ENCODE data around the gene PGGHG. TPM values are rescaled to one million over a fixed set of nuclear protein-coding genes. Genes with fewer than 3 reads are reported as not detected.
"Not testable (repeated sequence)": the region's sequence is repeated elsewhere in the genome, so short reads cannot be mapped to it uniquely, and the experiment has no call there.

Gene PGGHG
- total and polyA plus RNA-seq, 12 donors, result 3.3 to 45.3 (median 7.4) TPM

DNA sequence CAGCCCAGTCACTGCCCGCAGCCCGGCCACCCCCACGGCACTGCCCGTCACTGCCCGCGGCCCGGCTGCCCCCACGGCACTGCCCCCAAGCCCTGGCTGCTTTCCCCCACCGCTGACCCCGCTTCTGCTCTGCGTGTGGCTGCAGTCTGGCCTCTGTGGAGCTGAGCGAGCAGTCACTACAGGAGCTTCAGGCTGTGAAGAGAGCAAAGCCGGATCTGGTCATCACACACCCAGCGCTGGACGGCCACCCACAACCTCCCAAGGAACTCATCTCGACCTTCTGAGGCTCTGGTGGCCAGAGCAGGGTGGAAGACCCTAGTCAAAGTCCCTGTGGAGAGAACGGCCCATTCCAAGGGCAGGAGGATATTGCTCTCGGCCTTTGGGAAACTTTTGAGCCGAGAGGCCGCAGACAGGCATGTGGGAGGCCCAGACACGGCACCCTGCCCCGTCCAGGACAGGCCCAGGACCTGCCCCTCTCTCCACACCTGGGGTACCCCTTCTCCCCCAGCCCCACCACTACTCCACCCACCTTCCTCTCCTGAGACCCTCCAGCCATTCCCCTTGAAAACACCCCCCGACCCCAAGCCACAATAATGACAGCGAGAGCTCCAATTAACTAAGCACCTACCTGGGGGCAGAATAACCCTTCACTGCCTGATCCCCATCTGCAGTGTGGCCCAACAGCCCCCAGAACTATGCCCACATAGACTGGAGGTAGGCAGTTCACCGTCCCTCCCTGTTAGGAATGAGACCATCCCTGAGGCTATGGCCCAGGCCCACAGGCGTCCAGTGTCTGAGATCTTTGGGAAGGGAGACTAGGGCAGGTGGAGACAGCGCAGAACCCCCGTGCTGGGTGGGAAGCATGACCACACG, 3.7 kb upstream of the PGGHG start:
- intact Hi-C loops (cut with DNase I), result loop anchor here in 1 of 10 donors (5.0 kb wide), 1 partner anchor 33 kb away; no protein-coding TSS in a partner anchor
- TF ChIP-seq, protein P1, sequence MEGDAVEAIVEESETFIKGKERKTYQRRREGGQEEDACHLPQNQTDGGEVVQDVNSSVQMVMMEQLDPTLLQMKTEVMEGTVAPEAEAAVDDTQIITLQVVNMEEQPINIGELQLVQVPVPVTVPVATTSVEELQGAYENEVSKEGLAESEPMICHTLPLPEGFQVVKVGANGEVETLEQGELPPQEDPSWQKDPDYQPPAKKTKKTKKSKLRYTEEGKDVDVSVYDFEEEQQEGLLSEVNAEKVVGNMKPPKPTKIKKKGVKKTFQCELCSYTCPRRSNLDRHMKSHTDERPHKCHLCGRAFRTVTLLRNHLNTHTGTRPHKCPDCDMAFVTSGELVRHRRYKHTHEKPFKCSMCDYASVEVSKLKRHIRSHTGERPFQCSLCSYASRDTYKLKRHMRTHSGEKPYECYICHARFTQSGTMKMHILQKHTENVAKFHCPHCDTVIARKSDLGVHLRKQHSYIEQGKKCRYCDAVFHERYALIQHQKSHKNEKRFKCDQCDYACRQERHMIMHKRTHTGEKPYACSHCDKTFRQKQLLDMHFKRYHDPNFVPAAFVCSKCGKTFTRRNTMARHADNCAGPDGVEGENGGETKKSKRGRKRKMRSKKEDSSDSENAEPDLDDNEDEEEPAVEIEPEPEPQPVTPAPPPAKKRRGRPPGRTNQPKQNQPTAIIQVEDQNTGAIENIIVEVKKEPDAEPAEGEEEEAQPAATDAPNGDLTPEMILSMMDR (IDR thresholded peaks at IDR 0.05), result no peak
- Histone ChIP-seq H3K36me3 (no peaks in the 10 kb centered on the region), H3K4me3 (no peak overlapping the region), H3K4me1 (peaks cover 3 to 35% (median 18%) of the 10 kb centered on the region in 9 donors), H3K9me3 (no peaks in the 10 kb centered on the region), H3K27ac (no peak overlapping the region), H3K27me3 (peaks cover 16 to 79% (median 69%) of the 10 kb centered on the region in 7 donors)
- ATAC-seq (no peak), DNase-seq (peak in 1 of 2 donors; percentile 2)
- 83 to 88% methylated on average over 29 of the region's 29 CpGs for WGBS, 2 donors

DNA sequence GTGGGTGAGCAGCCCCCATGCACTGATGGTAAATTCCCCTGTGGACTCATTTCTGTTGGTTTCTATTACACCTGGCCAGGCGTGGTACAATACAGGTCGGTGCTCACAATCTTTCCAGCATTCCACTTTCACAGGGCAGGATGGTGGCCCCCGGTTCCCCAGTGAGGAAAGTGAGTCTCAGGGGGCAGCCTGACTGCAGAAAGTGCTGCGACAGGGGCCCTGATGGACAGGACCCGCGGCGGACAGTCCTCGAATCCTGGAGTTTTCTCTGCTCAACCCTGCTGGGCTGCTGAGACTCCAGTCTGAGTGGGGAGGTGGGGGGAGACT, 3.1 kb upstream of the PGGHG start:
- H3K9me3 ChIP-seq, result no peaks in the 10 kb centered on the region
- H3K4me3 ChIP-seq, result no peak overlapping the region
- ATAC-seq (no peak), DNase-seq (peak in 1 of 2 donors; percentile 2)
- H3K27ac ChIP-seq, result no peak overlapping the region
- H3K4me1 ChIP-seq, result peaks cover 3 to 31% (median 19%) of the 10 kb centered on the region in 9 donors
- H3K36me3 ChIP-seq, result peaks cover 0 to 4% (median 0%) of the 10 kb centered on the region in 9 donors
- intact Hi-C loops (cut with DNase I), result loop anchor here in 1 of 10 donors (5.0 kb wide), 1 partner anchor 34 kb away; no protein-coding TSS in a partner anchor
- TF ChIP-seq, protein P1 (IDR thresholded peaks at IDR 0.05), result no peak
- H3K27me3 ChIP-seq, result peaks cover 10 to 73% (median 63%) of the 10 kb centered on the region in 7 donors
- 85 to 91% methylated on average over 8 of the region's 8 CpGs for WGBS, 2 donors

DNA sequence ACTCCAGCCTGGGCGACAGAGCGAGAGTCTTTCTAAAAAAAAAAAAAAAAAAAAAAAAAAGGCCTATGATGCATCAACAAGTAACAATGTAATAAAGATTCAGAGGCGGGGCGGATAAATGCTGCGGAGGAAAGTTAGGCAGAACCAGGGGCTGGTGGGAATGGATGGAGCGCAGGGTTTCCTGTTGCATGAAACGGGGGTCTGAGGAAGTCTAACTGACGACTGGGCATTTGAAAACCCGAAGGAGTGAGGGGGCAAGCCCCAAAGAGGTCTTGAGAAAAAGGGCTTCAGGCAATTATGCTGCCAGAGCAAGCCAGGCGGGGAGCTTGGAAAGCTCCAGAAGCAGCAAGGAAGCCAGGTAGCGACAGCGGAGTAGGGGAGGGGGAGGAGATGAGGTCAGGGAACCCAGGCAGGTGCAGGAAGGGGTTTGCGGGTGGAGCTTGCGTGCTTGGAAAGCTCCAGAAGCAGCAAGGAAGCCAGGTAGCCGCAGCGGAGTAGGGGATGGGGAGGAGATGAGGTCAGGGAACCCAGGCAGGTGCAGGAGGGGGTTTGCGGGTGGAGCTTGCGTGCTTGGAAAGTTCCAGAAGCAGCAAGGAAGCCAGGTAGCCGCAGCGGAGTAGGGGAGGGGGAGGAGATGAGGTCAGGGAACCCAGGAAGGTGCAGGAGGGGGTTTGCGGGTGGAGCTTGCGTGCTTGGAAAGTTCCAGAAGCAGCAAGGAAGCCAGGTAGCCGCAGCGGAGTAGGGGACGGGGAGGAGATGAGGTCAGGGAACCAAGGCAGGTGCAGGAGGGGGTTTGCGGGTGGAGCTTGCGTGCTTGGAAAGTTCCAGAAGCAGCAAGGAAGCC, 1.7 kb upstream of the PGGHG start:
- H3K4me3 ChIP-seq, result peak overlapping the region in 1 of 10 donors; percentile 72
- H3K27me3 ChIP-seq, result peaks cover 0 to 60% (median 49%) of the 10 kb centered on the region in 7 donors

GRCh38 chr11:287821-288477, 977 bp upstream of the PGGHG start:
- intact Hi-C loops (cut with DNase I), result loop anchor here in 1 of 10 donors (5.0 kb wide), 1 partner anchor 36 kb away; no protein-coding TSS in a partner anchor
- DNase-seq (peak; percentile 7 to 26), ATAC-seq (peak in 3 of 8 donors; percentile 6 to 8 (median 6))
- 18 to 25% methylated on average over 41 of the region's 41 CpGs for WGBS, 2 donors
- Histone ChIP-seq H3K27me3 (peaks cover 0 to 52% (median 42%) of the 10 kb centered on the region in 7 donors), H3K9me3 (no peaks in the 10 kb centered on the region), H3K36me3 (peaks cover 0 to 13% (median 0%) of the 10 kb centered on the region in 9 donors), H3K4me1 (peaks cover 3 to 20% (median 18%) of the 10 kb centered on the region in 9 donors), H3K27ac (peak overlapping the region in 7 of 10 donors; percentile 70 to 87 (median 82)), H3K4me3 (peak overlapping the region; percentile 58 to 82 (median 70))
- TF ChIP-seq, protein P1 (IDR thresholded peaks at IDR 0.05), result no peak

More for the DNA sequence above, 1.7 kb upstream of the PGGHG start:
- H3K9me3 ChIP-seq, H3K36me3 ChIP-seq, ATAC-seq: not testable (repeated sequence)
- peak in 1 of 2 donors; percentile 4 for DNase-seq
- intact Hi-C loops (cut with DNase I), result loop anchor here in 1 of 10 donors (5.0 kb wide), 1 partner anchor 35 kb away; no protein-coding TSS in a partner anchor
- WGBS, 2 donors, result 85 to 88% methylated on average over 27 of the region's 27 CpGs
- Histone ChIP-seq H3K27ac (peak overlapping the region in 1 of 10 donors; percentile 87), H3K4me1 (peaks cover 3 to 20% (median 18%) of the 10 kb centered on the region in 9 donors)
